Uterus (tissue), 2 donors: ENCODE data around the gene PNCK.

ENCODE experiments used
- POLR2A ChIP-seq, 2 donors: fragments of 450-650 bp; IDR thresholded peaks; one replicate each; pipeline ENCODE4 v1.6.1; 2016; ENCODE audit warnings: antibody characterized with exemption in 2 of 2, mild to moderate bottlenecking in 1 of 2, moderate library complexity in 1 of 2
- TF ChIP-seq, protein P1 (sequence below), 4 experiments: fragments of 200-600 bp in 2 of 4; fragments of 450-650 bp in 2 of 4; sonication (generic) in 2 of 4; IDR thresholded peaks; one replicate each; pipeline ENCODE4 v1.5.1; 2016 to 2019; ENCODE audit warnings: antibody characterized with exemption in 4 of 4, mild to moderate bottlenecking in 2 of 4, moderate library complexity in 1 of 4

DNA sequence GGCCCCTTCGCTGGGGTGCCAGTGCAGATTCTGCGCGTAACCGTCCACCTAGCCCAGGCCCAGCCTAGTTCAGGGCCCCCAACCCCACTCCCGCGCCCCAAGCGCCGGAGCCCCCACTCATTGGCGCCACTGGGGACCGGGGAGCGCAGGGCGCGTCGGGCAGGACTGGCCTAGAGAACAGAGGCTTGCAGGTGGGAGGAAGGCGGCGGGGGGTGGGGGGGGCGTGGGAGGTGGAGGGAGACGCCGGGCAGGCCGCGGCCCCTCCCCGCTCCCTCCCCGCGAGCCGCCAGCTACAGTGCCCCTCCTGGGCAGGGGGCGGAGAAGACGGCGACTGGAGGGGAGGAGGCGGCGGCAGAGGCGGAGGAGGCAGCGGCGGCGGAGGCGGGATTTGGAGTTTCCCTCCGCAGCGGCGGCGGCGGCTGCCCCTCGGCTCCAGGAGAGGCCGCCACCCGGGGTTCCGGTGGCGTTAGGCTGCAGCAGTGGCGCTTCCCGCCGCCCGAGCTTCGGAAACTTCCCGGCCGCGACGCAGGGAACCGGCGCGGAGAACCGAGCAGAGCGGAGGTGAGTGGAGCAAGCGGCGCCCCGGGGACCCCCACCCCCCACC lies 31.5 kb downstream of the PNCK start:
- TF ChIP-seq, protein P1, sequence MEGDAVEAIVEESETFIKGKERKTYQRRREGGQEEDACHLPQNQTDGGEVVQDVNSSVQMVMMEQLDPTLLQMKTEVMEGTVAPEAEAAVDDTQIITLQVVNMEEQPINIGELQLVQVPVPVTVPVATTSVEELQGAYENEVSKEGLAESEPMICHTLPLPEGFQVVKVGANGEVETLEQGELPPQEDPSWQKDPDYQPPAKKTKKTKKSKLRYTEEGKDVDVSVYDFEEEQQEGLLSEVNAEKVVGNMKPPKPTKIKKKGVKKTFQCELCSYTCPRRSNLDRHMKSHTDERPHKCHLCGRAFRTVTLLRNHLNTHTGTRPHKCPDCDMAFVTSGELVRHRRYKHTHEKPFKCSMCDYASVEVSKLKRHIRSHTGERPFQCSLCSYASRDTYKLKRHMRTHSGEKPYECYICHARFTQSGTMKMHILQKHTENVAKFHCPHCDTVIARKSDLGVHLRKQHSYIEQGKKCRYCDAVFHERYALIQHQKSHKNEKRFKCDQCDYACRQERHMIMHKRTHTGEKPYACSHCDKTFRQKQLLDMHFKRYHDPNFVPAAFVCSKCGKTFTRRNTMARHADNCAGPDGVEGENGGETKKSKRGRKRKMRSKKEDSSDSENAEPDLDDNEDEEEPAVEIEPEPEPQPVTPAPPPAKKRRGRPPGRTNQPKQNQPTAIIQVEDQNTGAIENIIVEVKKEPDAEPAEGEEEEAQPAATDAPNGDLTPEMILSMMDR (IDR thresholded peaks at IDR 0.05), result no peak
- no peak for TF ChIP-seq POLR2A (IDR thresholded peaks at IDR 0.05)
